HCT116 (cell line): Measurements from ENCODE around the gene TMEM54.

Experiments
- EZH2 ChIP-seq: fragments of 200-600 bp; sonication (generic); IDR thresholded peaks from 2 replicates; pipeline ENCODE4 v1.6.1; 2017; ENCODE audit warnings: antibody characterized with exemption, mixed run types
- MAX ChIP-seq: IDR thresholded peaks from 2 replicates; pipeline ENCODE4 v1.6.1; 2012
- SIN3A ChIP-seq: IDR thresholded peaks from 2 replicates; pipeline ENCODE4 v1.6.1; 2012; ENCODE audit warnings: low read depth
- ZFX ChIP-seq: fragments of 450-650 bp; IDR thresholded peaks from 2 replicates; pipeline ENCODE4 v1.6.1; 2017
- TF ChIP-seq, protein P1 (sequence below), 3 experiments: fragments of 200-600 bp in 1 of 3; sonication (generic) in 1 of 3; IDR thresholded peaks in 2 of 3; conservative IDR thresholded peaks in 1 of 3; 2 replicates each; pipeline ENCODE4 v1.5.1; 2012 to 2017; ENCODE audit warnings: low read depth in 2 of 3, low read length in 2 of 3, antibody characterized with exemption in 1 of 3, borderline replicate concordance in 1 of 3, control low read depth in 1 of 3, mild to moderate bottlenecking in 1 of 3, mixed read lengths in 1 of 3, mixed run types in 1 of 3, moderate library complexity in 1 of 3; ENCODE audit not compliant: insufficient read depth in 1 of 3

DNA sequence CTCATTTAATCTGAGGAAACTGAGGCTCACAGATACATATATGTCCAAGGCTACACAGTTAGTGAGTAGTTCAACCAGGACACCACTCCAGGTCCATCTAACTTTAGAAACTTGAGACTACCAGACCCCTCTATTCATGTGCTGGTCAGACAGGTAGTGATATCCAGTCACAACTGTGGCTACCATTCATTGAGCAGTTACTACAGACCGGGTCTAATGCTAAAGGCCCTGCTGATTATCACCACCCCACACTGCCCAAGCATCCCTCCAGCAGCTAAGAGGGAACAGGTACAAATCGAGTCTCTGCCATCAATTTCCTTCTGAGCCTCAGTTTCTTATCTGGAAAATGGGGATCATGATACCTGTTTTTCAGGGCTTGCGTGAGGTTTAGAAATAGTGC, 9.6 kb downstream of the TMEM54 start:
- TF ChIP-seq, protein P1, sequence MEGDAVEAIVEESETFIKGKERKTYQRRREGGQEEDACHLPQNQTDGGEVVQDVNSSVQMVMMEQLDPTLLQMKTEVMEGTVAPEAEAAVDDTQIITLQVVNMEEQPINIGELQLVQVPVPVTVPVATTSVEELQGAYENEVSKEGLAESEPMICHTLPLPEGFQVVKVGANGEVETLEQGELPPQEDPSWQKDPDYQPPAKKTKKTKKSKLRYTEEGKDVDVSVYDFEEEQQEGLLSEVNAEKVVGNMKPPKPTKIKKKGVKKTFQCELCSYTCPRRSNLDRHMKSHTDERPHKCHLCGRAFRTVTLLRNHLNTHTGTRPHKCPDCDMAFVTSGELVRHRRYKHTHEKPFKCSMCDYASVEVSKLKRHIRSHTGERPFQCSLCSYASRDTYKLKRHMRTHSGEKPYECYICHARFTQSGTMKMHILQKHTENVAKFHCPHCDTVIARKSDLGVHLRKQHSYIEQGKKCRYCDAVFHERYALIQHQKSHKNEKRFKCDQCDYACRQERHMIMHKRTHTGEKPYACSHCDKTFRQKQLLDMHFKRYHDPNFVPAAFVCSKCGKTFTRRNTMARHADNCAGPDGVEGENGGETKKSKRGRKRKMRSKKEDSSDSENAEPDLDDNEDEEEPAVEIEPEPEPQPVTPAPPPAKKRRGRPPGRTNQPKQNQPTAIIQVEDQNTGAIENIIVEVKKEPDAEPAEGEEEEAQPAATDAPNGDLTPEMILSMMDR (IDR thresholded peaks at IDR 0.05 in 2 of 3, conservative IDR thresholded peaks at IDR 0.05 in 1 of 3; ENCODE audit: borderline replicate concordance in 1 of 3, insufficient read depth in 1 of 3, low read depth in 2 of 3, low read length in 2 of 3): no peak
- no peak for TF ChIP-seq ZFX
- TF ChIP-seq EZH2: no peak
- TF ChIP-seq MAX: no peak
- TF ChIP-seq SIN3A: no peak
